ENCODE results near the gene ZNF618.

The ZNF618 gene

DNA sequence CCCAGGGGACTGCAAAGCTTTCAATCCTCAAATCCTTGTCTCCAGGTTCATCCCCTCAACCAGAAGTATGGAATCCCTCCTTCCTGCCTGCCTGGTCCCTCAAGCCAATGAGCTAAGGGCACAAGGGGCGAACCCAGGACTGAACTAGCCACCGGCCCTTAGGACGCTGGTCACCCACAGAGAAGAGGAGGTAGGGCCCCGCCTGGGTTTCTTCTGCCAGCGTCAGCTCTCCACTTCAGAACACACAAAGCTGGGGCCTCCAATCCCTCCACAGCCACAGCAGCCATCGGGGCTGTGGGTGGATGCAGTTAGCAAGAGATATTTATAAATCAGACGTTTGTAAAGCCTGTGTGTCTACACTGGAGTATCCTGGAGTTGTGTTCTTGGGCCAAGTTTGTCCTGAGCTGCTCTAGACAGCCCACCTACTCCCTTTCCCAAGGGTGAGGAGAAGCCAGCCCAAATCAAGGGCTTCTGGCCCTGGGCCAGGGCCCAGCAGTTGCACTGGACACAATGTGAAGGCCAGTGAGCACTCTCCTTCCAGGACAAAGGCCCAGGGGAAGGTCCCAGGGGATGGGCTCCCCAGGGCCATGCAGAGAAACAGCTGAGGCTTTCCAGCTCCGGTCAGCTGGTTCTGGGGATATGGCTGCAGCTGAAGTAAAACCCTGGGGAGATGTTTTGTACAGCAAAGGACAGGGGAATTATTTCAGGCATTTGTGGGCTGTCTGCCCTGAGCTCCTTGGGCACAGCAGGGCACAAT lies 183.1 kb downstream of the ZNF618 start:
- no peak for DNase-seq (ENCODE audit: low read depth, low spot score)

DNA sequence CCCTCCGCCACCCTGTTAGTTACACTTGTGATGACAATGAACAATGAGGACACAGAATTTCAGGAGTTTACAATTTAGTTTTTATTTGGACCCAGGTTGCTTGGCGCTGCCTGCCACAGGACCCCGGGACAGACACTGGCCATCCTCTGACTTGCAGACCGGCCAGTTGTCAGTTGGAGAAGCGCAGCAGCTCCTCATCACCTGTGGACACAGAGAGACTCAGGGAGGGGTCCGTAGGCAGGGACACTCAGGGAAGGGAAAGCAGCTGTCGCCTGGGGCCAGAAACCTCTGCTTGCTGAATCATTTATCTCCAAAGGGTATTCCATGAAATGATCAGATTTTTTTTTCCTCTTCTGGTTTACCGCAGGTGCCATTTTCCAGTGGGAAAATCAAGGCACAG lies 184.0 kb downstream of the ZNF618 start:
- no peak for DNase-seq (ENCODE audit: low read depth, low spot score)

DNA sequence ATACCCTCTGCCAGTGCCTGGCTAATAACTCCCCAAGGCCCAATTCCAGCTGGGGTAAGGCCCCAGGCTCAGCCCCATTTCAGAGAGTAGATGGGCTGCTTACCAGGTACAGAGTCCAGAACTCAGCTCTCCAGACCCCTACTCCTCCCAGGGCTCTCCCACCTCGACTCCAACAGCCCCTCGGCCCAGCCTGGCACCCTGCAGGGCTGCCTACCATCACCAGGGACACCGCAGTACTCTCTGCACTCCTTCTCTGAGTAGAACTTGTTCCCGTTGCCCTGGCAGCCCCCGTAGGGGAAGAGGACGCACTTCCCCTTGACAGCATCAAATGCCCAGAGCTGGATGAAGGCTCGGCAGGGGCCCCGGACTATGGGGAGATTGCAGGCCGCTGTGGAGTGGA lies 184.6 kb downstream of the ZNF618 start:
- no peak for DNase-seq (ENCODE audit: low read depth, low spot score)

DNA sequence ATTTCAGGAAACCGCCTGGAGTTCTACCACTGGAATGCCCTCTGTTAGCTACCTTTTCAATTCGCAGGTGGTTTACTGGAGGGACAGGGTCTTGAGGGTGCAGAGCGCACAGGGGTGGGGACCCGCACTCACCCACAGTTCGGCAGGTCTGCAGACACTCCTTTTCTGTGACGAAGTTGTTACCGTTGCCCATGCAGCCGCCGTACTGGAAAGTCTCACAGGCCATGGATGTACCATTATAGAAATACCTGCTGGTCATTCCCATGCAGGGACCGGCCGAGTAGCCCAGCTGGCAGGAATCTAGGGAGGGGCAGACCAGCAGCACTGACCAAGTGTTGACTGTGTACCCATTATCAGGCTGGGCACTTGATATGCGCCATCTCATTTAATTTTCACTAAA lies 185.2 kb downstream of the ZNF618 start:
- no peak for DNase-seq (ENCODE audit: low read depth, low spot score)

DNA sequence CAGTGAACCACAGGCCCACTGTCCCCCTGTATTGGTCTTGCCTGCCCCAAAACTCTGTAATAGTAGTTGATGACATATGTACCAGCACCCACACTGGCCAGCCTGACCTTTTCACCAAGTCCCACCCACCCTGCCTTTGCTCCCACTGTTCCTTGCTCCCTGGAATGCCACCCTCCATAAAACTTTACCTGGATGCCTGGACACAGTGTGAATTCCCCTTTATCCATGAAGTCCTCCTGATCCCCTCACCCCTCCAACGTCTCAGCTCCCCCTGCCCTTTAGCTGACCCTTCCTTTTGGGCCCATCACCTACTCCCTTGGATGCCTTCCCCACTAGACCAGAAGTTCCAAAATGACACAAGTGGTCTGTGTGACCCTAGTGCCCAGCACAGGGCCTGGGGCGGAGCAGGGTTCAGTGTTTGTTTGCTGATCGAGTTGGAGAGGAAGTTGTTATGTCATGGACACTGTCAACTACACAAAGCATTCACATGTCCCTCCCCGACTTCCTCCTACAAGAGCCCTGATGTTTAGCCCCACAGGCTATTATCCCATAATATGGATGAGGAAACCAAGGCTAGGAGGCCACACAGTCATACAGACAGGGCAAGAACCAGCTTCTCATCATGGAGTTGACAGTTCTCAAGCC lies 185.8 kb downstream of the ZNF618 start:
- no peak for DNase-seq (ENCODE audit: low read depth, low spot score)

DNA sequence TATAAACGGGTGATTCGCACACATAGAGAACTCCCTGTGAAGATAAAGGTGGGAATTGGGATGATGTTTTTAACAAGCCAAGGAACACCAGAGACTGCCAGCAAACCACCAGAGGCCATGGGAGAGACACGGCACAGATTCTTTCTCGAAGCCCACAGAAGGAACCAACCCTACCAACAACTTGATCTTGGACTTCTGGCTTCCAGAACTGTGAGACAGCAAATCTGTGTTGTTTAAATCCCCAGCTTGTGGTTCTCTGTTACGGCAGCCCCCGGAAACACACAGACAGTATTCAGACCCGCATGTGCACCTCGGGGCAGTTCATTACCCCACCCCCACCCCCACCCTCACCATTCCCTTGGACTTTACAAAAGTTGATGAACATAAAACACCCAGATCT lies 189.2 kb downstream of the ZNF618 start:
- no peak for DNase-seq (ENCODE audit: low read depth, low spot score)

DNA sequence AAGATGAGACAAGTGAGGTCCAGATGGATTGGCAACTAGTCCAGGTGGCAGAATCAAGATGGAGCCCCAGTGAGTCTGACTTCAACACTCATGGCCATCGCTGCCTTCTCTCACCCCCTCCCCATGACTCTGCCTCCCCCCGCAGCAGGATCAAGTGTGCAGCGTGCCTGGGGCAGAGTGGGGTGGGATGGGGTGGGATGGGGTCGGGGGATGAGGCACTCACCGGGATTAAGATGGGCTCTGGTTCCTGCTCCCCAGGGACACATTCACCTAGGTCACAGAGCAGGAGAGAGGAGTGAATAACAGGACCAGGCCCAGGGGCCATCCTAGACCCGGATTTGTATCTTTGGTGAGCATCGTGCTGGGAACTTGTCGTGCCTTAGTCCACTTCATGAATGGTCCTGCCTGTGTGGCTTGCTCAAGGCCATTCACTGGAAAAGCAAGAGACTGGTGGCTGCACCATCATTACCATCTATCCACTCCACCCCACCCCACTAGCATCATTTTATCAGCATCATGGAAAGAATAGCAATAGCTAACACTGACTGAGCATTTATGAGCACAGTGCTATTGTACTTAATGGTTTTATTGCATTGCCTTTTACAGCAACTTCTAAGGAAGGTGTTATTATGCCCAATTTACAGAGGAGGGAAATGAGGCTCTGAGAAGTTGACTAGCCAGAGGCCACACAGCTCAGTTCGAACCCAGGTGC lies 193.5 kb downstream of the ZNF618 start:
- no peak for DNase-seq (ENCODE audit: low read depth, low spot score)

DNA sequence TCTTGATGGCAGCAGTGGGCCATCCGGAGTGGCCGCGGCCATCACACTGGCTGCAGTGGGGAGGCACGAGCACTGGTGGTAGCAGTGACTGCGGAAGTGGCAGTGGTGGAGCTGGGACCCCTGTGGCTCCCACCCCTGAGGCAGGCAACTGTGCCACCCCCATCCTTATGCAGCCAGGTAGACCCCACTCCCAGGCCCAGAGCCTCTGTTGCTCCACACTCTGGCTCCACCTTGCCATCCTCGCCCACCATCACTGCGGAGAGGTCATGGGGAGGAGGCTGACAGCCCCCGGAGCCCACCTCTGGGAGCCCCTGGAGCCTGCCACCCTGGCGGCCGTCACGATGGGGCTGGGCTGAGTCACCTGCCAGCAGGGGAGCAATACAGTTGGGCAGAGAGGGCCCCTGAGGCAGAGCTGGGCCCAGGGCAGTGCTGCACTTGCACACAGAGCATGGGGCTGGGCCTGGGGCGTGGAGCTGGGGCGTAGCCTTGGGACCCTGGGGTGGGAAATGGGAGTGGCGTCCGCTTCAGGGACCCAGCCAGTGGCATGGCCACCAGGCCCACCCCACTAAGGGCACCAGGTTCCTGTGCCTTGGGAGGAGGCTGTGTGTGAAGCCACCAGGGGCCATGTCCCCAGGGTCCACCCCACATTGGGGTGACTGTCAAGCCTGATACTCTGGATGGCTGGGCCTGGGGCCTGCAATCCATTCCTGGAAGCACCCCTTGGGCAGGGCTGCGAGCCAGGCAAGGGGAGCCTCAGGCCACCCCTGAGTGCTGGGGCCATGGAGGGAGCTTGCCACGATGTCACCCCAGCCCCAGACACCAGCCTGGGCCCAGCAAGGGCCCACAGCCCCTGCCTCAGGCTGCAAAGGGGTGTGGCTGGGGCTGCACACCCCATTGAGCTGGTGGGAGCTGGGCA lies 194.3 kb downstream of the ZNF618 start:
- DNase-seq (ENCODE audit: low read depth, low spot score) = no peak

DNA sequence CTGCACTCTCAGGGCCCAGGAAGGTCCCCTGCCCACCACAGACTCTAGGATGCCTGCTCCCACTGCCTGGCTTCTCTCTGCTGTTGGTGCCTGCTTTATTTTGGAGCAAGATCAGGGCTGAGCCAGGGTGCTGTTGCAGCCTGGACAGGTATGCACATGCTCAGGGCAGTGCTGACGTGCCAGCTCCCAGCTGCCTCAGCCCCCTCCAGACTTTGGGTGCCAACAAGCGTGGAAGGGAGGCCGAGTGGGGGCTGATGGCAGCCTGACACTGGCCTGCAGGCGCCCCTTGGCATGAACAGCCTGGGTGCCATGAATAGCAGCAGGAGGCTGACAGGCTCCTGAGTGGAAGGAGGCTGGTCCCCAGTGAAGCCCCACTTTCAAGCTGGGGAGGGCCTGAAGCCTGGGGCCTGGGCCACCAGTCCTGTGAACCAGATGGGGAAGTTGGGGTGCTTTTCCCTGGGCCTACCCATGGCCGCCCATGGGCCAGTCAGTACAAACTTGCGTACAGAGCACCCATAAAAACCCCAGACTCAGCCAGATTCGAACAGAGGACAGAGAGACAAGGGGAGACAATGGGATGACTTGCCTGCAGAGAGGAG lies 195.2 kb downstream of the ZNF618 start:
- DNase-seq (ENCODE audit: low read depth, low spot score) = no peak

DNA sequence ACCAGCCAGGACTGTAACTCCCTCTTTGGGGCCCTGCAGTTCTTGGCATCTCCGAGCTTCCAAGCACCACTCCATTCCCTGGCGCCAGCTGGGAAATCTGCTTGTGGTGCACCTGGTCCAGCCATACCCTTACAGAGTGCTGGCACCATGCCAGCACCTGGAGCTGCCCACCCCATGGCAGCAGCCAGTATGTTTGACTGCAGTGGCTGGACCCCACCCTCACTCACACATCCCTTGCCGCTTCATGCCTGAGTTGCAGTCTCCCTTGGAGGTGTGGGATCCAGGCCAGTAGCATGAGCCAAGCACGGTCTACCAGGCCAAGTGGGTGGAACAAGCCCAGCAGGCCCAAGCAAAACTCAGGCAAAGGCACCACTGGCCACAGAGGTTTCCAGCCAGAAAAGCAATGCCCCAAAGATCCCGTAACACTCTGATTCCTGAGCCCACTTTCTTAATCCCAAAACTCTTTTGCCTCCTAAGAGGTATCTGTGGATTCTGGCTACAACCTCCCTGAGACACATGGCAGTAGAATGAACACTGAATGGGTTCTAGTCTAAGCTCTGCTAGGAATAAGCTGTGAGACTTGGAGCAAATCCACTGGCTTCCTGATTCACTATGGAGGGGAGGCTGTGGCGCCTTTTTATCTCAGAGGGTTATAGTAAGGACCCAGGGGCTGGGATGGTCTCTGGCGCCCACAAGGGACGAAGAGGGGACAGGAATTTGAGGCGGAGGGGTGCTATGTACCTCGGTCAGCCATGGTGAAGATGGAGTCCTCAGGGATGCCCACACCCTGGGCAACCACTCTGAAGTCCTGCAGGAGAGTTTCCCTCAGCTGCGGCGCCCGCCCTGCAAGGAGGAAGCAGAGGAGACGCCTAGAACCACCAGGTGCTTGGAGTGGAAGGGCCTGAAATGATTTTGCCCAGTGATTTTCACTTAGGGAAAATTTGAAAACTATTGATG lies 196.4 kb downstream of the ZNF618 start:
- DNase-seq (ENCODE audit: low read depth, low spot score) = no peak

DNA sequence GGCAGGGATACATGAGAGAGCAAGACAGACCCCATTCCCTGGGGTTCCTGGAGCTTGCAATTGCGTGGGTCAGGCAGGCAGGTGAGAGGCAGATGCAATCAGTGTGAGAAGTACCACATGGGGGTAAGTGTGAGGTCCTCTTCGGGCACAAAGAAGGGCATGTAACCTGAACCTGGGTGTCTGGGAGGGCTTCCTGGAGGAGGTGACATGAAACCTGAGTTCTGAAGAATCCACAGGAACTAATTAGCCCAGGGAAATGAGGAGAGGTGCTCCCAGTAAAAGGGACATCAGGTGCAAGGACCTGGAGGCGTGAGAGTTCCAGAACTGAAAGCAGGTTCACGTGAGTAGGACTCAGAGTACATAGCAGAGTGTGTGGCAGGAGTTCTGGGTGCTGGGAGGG lies 199.5 kb downstream of the ZNF618 start:
- no peak for DNase-seq (ENCODE audit: low read depth, low spot score)

DNA sequence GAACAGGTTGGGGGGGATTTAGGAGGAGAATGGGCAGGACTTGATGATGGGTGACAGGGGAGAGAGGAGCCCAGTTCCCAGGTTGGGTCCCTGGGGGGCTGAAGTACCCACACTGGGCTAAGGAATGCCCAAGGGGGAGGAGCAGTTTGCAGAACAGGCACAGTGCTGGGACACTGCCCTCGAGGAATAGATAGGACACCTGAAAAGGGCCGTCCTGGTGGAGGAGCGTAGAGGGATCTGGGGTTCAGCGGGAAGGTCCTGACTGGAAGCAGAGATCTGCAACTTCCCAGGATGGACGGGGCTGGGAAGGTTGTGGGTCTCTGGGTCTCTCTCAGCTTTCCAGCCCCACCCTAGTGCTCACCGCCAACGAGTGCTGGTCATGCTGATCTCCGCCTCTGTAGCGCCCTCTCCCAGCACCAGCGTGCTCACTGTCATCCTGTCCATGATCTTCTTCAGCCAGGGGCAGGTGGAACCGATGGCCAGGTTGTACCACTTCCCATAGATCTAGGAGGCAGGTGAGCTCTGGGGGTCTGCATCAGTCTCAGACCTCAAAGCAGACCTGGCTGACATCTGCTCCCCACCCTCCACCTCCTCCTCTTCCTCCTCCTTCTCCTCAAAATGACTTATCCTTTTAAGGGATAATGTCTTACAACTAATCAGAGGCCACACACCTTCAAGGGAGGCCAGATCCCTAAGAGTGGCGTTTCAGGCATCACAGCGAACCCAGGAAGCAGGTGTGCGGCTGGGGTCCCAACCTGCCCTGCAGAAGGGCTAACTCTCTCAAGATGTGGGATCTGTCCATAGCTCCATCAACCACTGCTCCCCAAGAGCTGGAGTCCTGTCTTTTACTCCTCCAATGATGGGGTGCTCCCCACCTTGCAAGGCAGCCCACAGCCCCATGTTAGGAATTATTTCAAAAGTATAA lies 200.4 kb downstream of the ZNF618 start:
- no peak for DNase-seq (ENCODE audit: low read depth, low spot score)

DNA sequence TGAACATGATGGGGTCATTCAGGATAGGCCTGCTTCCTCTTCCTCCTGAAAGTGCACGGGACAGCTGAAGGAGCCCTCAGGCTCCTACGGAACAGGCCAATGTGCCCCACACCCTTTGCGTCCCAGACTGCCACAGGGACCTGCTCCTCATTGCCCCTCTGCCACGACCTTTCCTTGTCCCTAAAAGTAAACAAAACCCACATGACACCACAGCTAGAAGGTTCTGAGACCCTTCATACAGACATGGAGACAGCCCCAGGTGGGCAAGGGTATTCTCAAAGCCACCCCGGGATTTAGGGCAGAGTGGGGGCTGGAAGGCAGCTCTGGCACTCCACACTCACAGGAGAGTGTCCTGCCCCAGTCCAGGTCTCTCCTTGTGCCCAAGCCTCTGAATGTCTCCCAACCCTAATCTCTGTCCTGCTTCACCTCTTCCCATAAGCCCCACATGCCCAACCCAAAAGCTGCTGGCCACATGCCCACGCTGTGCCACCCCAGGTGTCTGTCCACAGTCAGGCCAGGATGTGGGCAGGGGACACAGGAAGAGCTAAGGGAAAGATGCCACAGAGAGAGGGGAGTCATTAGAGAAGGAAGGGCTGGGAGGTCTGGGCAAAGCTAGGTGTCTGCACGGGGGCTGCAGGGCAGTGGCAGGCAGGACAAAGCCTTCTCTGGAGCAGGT lies 201.2 kb downstream of the ZNF618 start:
- no peak for DNase-seq (ENCODE audit: low read depth, low spot score)

DNA sequence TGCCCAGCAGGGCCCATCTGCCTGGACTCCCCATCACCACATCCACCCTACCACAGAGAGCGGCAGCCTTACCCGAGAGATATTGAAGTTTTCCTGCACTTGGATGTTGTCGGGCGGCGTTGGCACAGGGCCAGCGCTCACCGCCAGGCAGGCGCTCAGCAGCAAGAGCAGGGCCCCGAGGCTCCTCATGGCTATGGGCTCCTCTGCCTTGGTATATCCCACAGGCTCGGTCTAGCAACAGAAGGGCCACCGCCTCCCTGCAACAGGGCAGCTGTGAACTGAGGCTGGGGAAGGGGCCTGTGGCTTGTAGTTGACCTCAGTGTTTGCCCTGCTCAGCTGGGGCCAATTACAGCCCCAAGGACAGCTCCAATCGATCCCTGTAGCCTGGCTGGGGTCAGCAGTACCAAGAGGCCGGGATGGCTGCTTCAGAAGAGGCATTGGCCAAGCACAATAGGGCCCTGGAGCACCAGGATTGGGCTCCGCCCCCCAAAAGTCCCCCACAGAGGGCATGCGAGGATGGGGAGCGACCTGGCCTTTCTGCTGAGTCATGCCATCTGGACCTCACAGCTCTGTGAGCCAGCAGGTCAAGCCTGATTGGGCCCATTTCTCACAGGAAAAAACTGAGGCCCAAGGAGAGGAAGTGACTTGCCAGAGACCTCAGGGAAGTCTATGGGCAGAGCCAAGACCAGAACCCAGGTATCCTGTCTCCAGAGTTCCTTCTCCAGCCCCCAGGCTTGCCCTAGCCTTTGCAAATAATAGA lies 202.1 kb downstream of the ZNF618 start, which contains the start of gene AMBP:
Gene AMBP (minus strand): TSS at position 280 of the 760 bp plus-strand sequence. CDS start 91 bp downstream, at position 189.
- DNase-seq (ENCODE audit: low read depth, low spot score) = no peak

DNA sequence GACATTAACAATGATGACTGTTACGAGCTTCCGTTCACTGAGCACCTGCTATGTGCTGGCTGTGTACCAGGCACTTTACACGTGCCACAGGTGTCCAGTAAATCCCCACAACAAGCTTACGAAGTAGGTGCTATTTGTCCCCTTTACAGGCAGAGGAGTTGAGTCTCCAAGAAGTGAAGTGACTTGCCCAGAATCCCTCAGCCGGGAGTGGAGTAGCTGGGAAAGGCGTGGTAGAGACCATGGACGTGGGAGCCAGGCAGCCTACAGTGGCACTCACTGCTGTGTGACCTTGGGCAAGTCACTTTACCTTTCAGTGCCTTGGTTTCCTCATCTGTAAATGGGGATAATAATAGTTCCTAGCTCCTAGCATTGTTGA lies 202.7 kb downstream of the ZNF618 start:
- DNase-seq (ENCODE audit: low read depth, low spot score) = no peak

DNA sequence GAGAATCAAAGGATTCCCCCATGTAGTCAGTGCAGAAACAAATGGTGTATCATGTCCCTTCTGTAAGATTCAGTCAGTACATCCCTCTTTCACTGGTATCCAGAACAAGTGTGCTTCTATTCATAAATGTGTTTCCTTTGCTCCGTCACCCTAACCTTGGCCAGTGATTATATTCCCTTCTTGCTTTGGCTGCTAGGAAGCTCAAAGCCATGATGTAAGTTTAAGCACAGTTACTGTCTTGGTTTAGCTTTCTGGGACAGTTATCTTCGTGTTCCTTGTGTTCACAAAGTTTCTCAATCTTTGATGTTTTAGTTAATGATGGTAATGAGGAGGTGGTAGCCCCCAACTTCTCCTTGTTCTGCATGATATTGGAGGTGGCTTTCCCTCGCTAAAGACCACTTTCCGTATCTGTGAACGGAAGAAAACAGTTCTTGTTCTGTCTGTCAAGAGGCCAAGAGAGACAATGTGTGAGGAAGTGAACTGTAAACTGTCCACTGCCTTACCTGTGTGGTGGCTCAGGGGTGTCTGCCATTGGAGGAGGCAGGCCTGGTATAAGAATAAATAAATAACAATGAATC lies 204.2 kb downstream of the ZNF618 start:
- no peak for DNase-seq (ENCODE audit: low read depth, low spot score)

DNA sequence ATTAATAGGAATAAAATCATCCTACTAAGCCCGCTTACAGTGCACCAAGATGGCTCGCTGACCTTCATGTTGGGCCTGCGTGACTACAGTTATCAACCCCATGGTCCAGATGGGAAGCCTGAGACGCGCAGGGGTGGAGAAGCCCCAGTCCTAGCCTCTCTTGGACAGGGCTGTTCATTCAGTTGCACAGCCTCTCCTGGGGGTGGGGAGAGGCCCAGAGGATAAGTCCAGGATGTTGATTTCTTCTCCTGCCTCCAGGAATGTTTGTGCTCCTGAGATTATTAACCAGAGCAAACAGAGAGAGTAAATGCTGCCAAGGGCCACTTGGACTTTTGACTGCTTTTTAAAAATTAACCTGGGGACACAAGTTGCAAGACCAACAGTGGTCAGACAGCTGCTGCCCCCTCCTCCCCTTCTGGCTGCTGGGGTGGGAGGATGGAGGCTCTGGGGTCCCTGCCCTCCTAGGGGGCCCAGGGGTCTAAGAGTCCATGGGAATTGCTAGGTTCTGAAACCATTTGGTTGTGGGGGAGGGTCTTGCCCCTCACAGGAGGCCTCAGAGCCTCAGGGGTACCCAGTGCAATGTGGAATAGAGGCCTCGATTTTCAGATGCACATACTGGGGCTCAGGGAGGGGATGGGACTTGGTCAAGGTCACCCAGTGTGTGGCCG lies 204.8 kb downstream of the ZNF618 start:
- DNase-seq (ENCODE audit: low read depth, low spot score) = no peak

Data from activated CD4-positive, CD25-positive, alpha-beta regulatory T cell treated with anti-CD3 and anti-CD28 coated beads, Interleukin-2, amount 50 U/mL, for 16 hours (primary cell).